GM18907 (cell line): ENCODE results near the gene RPS15.
A peak's percentile ranks its signal among the peaks of the same experiment; 100 is the strongest.

Experiments
- ATAC-seq: cut with Tn5 transposase; IDR thresholded peaks from one replicate; pipeline ENCODE4 v1.9.1; 2021; ENCODE audit warnings: mild to moderate bottlenecking, moderate library complexity; ENCODE audit not compliant: unreplicated experiment

The RPS15 gene

DNA sequence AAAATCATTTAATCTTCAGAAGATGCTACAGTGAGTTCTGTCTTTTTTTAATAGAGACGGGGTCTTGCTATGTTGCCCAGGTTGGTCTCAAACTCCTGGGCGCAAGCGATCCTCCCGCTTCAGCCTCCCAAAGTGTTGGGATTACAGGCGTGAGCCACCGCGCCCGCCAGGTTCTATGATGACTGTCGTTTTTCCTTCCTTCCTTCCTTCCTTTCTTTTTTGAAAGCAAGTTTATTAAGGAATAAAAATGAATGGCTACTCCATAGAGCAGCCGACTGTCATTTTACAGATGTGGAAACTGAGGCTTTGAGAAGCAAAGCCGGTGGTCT is 36.3 kb upstream of the RPS15 start:
- no peak for ATAC-seq

DNA sequence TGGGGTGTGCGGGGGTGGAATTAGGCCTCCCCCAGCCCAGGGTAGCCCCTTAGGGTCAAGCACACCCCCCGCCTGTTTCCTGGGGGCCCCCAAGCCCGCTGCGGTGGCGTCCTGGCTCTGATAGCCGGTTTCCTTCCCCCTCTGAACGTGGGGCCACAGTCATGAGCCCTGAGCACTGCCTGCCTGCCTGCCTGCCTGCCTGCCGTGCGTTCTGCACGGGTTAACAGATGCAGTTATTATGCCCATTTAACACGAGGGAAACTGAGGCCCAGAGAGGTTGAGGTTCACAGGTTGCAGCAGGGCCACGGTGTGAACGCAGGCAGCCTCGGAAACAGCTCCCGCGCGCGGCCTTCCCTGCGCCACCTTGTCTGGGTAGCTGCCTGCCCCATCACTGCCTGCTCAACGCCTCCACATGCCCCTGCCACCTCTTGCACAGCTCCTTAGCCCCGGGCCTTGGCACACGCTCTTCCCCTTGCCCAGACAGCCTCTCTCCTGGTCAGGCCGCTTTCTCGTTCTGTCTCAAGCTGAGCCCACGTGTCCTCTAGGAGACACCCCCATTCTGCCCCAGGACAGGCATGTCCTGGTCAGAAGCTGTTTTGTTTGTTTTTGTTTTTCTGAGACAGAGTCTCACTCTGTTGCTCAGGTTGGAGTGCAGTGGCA is 35.7 kb upstream of the RPS15 start:
- no peak for ATAC-seq

GRCh38 chr19:1406774-1407527 is 31.2 kb upstream of the RPS15 start:
- ATAC-seq: peak; percentile 76

GRCh38 chr19:1407528-1408299 is 30.5 kb upstream of the RPS15 start, which contains the start of gene DAZAP1:
TSS of gene DAZAP1 (plus strand) at chr19:1407586. CDS start at chr19:1407774, 188 bp downstream.
- peak; percentile 31 for ATAC-seq

DNA sequence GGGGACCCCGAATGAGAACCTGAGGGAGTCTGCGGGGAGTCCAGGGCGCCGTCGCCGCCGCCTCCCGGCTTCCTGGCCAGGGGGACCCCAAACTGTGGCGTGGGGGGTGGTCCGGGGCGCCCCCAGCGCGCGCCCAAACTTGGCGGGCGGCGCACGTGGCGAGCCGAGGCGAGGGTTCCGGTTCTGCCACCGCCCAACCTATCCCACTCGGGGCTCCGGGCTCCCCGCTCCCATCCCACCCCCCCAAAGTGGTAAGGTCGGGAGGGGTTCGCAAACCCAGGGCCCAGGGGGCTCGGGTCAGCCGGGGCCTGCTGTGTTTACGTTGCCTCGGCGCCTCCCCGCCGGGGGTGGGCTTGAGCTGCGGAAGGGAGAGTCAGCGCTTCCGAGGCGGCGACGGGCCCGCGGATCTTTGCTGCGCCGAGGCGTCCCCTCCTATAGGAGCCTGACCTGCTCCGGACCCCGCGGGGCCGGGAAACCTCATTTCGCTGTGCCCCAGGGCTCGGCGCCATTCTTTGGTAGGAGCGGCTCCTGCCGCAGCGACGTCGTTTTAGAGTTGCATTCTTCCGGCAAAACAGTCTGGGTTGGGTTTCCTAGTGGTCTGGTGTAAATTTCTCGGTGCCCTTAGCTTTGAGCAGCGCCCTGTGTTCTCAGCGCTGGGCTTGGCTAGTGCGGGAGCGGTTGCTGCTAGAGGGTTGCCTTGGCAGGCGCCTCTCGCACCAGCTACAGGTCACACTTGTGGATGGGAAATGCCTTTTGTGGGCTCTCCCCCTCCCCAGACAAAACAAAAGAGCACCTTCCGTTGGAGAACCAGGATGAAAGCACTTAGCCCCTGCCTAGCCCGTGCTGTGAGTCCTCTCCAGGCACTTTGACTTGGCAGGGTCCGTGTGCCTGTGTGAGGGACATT is 29.6 kb upstream of the RPS15 start:
- ATAC-seq: no peak

GRCh38 chr19:1409204-1410005 is 28.8 kb upstream of the RPS15 start:
- ATAC-seq: no peak

GRCh38 chr19:1410136-1410786 is 27.9 kb upstream of the RPS15 start:
- ATAC-seq: no peak

GRCh38 chr19:1410789-1411188 is 27.4 kb upstream of the RPS15 start:
- ATAC-seq: no peak

DNA sequence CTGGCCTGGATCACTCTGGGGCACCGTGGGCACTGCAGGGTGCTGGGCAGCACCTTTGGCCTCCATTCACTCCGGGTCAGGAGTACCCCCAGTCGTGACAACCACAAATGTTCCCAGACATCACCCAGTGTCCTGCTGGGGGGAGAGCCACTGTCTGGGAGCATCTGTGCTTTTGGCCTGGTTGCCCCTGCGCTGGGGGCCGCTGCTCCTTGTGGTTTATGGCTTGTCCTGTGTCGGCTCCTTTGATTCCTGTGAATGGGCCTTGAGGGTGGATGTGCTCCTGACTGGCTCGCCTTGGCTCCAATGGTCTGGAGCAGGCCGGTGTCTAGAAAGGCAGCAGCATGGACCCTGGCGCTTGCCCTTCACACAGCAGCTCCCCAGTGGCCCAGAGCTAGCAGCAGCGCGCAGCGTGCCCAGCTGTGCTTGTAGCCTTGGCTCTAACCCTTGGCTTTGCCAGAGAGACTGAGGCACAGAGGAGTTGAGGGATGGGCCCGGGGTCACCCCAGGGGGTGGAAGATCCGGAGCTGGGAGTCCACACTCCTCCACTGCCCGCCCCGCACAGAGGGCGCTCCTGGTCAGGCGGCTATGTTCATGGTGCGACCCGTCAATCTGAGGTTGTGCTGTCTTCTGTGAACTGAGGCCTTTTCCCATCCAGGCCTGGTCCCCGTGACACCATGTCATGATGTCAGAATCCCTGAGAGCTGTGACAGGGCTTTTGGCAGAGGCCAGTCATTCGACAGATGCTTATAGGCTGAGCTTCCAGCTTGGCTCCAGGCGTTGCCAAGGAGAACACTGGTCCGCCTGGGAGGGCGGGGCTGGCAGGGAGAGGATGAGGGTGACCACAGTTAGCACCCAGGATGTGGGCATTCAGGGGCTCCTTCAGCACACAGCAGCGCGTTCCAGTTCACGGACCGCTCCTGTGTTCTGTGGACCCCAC is 26.7 kb upstream of the RPS15 start:
- no peak for ATAC-seq

DNA sequence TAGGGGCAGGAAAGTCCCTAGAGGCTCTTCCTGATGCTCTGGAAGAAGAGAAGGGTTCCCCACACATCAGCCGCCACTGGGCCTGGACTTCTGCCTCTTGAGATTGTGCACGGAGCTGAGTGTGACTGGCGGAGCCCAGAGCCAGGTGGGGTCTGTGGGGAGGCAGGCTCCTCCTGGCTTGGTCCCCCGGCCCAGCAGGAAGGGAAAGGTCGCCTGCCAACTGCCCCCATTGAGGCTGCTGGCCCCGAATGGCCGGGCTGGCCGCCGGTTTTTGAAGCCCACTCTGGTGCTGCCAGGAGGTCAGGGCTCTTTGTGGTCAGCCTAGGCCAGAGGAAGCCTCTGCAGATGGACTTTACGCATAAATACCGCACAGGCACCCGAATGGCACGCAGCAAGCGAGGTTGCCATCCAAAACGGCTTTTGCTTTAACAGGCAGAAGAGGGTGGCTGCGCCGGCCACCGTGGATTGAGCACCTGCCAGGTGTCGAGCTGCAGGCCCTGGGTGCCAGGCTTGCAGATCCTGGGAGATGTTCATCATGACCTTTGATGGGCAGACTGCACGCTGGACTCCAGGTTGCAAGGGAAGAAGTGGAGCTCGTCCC is 25.8 kb upstream of the RPS15 start:
- ATAC-seq: no peak

DNA sequence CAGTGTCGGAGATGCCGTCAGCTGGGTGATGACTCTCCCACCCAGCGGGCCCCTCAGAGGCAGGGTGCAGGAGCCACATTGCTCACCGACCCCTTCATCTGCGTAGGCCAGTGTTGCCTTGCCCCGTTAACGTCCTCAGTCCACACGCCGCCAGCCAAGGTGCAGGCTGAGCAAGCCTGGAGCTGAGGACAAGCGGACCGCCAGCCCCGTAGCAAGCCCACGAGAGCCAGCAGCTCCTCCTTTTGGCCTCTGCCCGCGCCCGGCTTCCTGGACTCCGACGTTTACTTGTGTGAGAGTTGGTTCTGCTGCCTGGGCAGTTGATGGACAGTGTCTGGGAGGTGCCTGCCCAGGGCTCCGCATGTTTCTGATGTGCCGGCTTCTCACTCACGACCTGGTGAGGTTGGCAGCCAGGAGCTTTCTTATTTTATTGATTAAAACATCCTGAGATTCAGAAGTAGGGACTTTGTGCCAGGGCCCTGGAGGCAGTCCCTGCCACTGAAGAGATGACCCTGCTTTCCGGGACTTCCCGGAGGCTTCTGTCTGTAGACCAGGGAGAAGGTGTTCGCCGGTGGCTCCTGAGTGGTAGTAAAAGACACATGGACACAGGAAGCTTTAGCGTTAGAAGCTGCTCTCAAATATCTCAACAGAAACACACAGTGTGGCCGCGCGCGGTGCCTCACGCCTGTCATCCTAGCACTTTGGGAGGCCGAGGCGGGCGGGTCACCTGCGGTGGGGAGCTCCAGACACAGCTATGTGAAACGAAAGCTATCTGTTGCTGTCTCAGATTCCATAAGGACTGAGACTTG is 25.0 kb upstream of the RPS15 start:
- no peak for ATAC-seq

- no peak for ATAC-seq
Observed at GRCh38 chr19:1416014-1416841, 22.0 kb upstream of the RPS15 start.

- no peak for ATAC-seq
Observed at GRCh38 chr19:1417145-1417544, 21.1 kb upstream of the RPS15 start.

DNA sequence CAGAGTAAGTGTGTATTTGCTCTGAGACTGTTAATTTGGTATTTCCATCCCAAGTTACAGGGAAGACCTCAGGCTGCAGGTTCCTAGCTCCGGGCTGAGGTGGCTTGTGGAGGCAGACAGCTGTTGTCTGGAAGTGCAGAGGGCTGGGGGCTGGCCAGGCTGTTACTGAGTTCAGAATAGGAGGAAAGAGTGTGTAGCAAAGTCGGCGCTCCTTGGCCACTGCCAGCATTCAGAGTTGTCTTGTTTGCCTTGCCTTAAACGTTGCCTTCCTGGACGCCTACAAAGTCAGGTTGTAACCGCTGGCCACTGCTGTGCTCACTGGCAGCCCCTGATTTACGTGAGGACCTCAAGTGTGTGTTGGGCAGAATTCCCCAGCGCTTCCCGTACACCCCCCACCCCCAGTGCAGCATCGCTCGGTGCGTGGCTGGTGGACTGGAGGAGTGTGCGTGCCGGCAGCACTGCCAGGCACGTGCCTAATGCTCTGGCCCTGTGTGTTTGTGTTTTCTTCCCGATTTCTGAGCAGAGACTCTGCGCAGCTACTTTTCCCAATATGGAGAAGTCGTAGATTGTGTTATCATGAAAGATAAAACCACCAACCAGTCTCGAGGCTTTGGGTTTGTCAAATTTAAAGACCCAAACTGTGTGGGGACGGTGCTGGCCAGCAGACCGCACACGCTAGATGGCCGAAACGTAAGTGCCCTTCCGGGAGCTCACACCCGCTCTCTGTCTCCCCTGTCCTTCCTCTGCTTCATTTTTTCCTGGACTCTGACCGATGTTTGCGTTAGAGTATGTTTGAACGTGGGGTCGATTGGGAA is 20.3 kb upstream of the RPS15 start:
- ATAC-seq: no peak

GRCh38 chr19:1418496-1418775 is 19.8 kb upstream of the RPS15 start:
- ATAC-seq: no peak
